GM18520 (cell line): ENCODE data around the gene TEX44.

Experiments used
- ATAC-seq: cut with Tn5 transposase; IDR thresholded peaks from one replicate; pipeline ENCODE4 v1.9.1; 2021; ENCODE audit not compliant: unreplicated experiment

TEX44 gene

GRCh38 chr2:231604685-231605606, 12.3 kb downstream of the TEX44 start:
- peak; percentile 83 for ATAC-seq

- no peak for ATAC-seq
Measured at GRCh38 chr2:231605607-231606091, 13.0 kb downstream of the TEX44 start.

- ATAC-seq: no peak
Measured at GRCh38 chr2:231606941-231607340, 14.3 kb downstream of the TEX44 start.

- no peak for ATAC-seq
Measured at GRCh38 chr2:231611273-231612108, 18.8 kb downstream of the TEX44 start.

- no peak for ATAC-seq
Measured at GRCh38 chr2:231612109-231612455, 19.4 kb downstream of the TEX44 start.

GRCh38 chr2:231612456-231613330, 20.0 kb downstream of the TEX44 start:
- peak; percentile 43 for ATAC-seq

- no peak for ATAC-seq
Measured at GRCh38 chr2:231613331-231613662, 20.6 kb downstream of the TEX44 start.

- peak; percentile 51 for ATAC-seq
Measured at GRCh38 chr2:231613663-231614558, 21.2 kb downstream of the TEX44 start.

- ATAC-seq: no peak
Measured at GRCh38 chr2:231614559-231615057, 21.9 kb downstream of the TEX44 start.

GRCh38 chr2:231615058-231615671, 22.5 kb downstream of the TEX44 start:
- ATAC-seq: no peak

- ATAC-seq: no peak
Measured at GRCh38 chr2:231616296-231616695, 23.6 kb downstream of the TEX44 start.

GRCh38 chr2:231617059-231617926, 24.6 kb downstream of the TEX44 start:
- ATAC-seq: no peak

- ATAC-seq: no peak
Measured at GRCh38 chr2:231621051-231621879, 28.6 kb downstream of the TEX44 start.

GRCh38 chr2:231622963-231623362, 30.3 kb downstream of the TEX44 start:
- no peak for ATAC-seq

GRCh38 chr2:231626449-231626848, 33.8 kb downstream of the TEX44 start:
- ATAC-seq: no peak

- no peak for ATAC-seq
Measured at GRCh38 chr2:231627384-231628120, 34.9 kb downstream of the TEX44 start.
